ENCODE data around the gene RPL23. TPM values are rescaled to one million over a fixed set of nuclear protein-coding genes. Genes with fewer than 3 reads are reported as not detected.

Gene RPL23
- total RNA-seq, 4 donors from 2014 or later, result 1,382 to 1,902 (median 1,771) TPM

DNA sequence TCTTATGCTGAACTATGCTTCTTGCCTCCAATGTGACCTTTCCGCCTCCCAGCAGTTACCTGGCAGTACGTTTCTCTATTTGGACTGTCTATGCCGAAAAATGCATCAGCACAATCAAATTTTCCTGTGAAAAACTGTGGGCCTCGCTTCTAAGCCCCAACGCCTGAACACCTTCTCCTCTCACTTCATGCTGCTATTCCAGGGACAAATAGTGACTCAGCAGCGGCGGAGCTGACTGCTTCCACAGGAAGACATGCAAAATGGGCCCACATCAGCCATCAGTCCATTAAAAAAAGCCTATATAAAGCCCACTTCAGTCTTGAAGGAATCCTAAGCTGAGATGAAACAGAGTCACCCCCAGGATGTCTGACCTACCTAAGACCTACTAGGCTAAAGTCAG is 43.7 kb downstream of the RPL23 start:
- no peak for DNase-seq (ENCODE audit: low spot score in 2 of 2)
- Histone ChIP-seq H3K27ac (no peak overlapping the region), H3K9me3 (no peaks in the 10 kb centered on the region), H3K36me3 (peaks cover 100% of the 10 kb centered on the region), H3K4me3 (no peak overlapping the region), H3K27me3 (no peaks in the 10 kb centered on the region), H3K4me1 (no peaks in the 10 kb centered on the region)
- TF ChIP-seq EP300 (IDR thresholded peaks at IDR 0.05) (no peak), POLR2A (IDR thresholded peaks at IDR 0.05) (no peak), POLR2AphosphoS5 (IDR thresholded peaks at IDR 0.05) (no peak)
- TF ChIP-seq, protein P1, sequence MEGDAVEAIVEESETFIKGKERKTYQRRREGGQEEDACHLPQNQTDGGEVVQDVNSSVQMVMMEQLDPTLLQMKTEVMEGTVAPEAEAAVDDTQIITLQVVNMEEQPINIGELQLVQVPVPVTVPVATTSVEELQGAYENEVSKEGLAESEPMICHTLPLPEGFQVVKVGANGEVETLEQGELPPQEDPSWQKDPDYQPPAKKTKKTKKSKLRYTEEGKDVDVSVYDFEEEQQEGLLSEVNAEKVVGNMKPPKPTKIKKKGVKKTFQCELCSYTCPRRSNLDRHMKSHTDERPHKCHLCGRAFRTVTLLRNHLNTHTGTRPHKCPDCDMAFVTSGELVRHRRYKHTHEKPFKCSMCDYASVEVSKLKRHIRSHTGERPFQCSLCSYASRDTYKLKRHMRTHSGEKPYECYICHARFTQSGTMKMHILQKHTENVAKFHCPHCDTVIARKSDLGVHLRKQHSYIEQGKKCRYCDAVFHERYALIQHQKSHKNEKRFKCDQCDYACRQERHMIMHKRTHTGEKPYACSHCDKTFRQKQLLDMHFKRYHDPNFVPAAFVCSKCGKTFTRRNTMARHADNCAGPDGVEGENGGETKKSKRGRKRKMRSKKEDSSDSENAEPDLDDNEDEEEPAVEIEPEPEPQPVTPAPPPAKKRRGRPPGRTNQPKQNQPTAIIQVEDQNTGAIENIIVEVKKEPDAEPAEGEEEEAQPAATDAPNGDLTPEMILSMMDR (IDR thresholded peaks at IDR 0.05), result no peak
- WGBS, result 88% methylated on average over 7 of the region's 7 CpGs

- H3K4me1 ChIP-seq, result peaks cover 34% of the 10 kb centered on the region
- 15% methylated on average over 14 of the region's 14 CpGs for WGBS
- no peaks in the 10 kb centered on the region for H3K9me3 ChIP-seq
- H3K27me3 ChIP-seq, result no peaks in the 10 kb centered on the region
- peak overlapping the region; percentile 94 for H3K4me3 ChIP-seq
- peak overlapping the region; percentile 100 for H3K27ac ChIP-seq
- no peak for DNase-seq (ENCODE audit: low spot score in 2 of 2)
- H3K36me3 ChIP-seq, result peaks cover 39% of the 10 kb centered on the region
- TF ChIP-seq, protein P1 (IDR thresholded peaks at IDR 0.05), result no peak
- TF ChIP-seq POLR2AphosphoS5 (IDR thresholded peaks at IDR 0.05) (no peak), POLR2A (IDR thresholded peaks at IDR 0.05) (no peak), EP300 (IDR thresholded peaks at IDR 0.05) (no peak)
Observed at GRCh38 chr17:38800237-38800760, 53.2 kb downstream of the RPL23 start.

DNA sequence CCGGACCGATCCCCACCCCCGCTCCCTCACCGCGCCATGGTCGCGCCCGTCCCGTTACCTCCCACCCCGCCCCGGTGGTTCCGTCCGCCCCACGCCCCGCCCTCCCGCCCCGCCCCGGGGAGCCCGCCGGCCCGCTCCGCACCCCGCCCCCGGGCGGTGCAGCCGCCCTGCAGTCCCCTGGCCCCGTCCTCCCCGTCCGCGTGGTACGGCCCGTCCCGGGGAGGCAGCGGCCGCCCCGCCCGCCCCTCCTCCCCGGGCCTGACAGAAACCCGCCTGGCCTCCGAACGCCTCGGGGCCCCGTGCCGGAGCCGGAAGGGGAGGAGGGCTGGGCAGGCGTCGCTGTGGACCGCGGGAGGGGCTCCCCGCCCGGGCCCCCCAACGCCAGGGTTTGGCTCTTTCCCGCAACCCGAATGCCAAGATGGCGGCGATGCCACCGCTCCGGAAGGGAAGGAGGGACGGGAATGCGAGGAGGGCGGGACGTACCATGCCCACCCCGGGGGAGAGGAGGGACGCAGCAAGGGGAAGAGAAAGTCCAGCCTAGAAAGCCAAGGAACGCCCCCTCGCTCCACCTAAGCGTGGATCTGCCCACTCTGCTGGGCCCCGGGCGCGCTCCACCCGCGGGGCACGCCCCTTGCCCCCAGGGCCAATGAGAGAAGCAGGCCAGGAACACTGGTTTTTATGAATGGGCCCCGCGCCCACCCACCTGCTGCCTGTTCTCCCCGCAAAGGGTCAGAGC is 53.9 kb downstream of the RPL23 start, which contains the start of gene PIP4K2B:
PIP4K2B (minus strand) TSS at position 56 of the 736 bp plus-strand sequence. CDS start 132 bp downstream, outside the sequence.
- peak; percentile 98 for DNase-seq (ENCODE audit: low spot score in 2 of 2)
- 8% methylated on average over 2 of the region's 76 CpGs for WGBS
- Histone ChIP-seq H3K27ac (peak within 1 kb of the TSS; percentile 100), H3K27me3 (no peaks in the 10 kb centered on the region), H3K4me1 (peaks cover 34% of the 10 kb centered on the region), H3K36me3 (peaks cover 33% of the 10 kb centered on the region), H3K9me3 (no peaks in the 10 kb centered on the region), H3K4me3 (peak within 1 kb of the TSS; percentile 94)
- TF ChIP-seq, protein P1 (IDR thresholded peaks at IDR 0.05), result no peak
- TF ChIP-seq POLR2A (IDR thresholded peaks at IDR 0.05), result peak in 1 of 2 donors; percentile 19
- TF ChIP-seq POLR2AphosphoS5 (IDR thresholded peaks at IDR 0.05), result peak in 2 of 3 donors; percentile 85 to 92
- no peak for TF ChIP-seq EP300 (IDR thresholded peaks at IDR 0.05)

DNA sequence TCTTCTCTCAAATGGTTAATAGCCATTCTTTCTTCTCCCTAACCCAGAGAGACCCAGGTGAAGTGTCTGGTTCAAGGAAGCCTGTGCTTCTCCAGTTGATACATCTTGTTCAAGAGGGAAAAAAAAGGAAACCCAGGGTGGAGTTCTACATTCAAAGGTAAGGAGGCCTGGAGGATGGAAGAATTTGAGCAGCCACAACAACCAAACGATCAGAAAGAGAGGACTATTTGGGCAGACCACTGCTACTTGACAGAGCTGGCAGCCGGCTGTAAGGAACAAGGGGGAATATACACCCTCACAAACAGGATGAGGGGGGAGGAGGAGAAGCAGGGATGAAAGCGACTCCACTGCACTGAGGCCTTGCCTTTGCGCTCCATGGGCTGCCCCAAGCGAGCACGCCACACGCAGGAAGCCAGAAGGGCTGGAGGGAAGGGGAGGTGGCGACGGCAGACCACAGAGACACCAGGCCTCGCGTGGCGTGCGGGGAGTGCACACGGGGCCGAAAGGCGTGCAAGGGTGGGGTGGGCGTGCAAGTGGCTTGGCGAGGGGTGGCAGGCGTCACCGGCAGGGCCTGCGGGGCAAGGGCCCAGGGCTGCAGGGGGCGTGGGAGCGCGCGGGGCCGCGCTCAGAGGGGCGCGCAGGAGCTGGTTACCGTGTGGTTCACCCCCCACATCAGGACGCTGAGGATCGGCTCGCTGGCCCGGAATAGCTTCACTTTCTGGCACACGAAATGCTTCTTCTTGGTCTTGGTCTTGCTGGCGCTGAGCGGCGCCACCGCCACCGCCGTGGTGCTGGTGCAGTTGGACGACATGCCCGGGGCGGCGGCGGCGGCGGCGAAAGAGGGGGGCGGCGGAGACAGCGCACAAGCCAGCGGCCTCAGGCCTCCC is 54.7 kb downstream of the RPL23 start:
- WGBS, result 0% methylated on average over 13 of the region's 53 CpGs
- DNase-seq (ENCODE audit: low spot score in 2 of 2), result peak in 1 of 2 donors; percentile 80
- TF ChIP-seq, protein P1 (IDR thresholded peaks at IDR 0.05), result no peak
- peak in 1 of 3 donors; percentile 4 for TF ChIP-seq POLR2AphosphoS5 (IDR thresholded peaks at IDR 0.05)
- TF ChIP-seq EP300 (IDR thresholded peaks at IDR 0.05), result no peak
- no peak for TF ChIP-seq POLR2A (IDR thresholded peaks at IDR 0.05)
- peaks cover 25% of the 10 kb centered on the region for H3K36me3 ChIP-seq
- peak overlapping the region; percentile 100 for H3K27ac ChIP-seq
- peak overlapping the region; percentile 94 for H3K4me3 ChIP-seq
- no peaks in the 10 kb centered on the region for H3K9me3 ChIP-seq
- H3K27me3 ChIP-seq, result no peaks in the 10 kb centered on the region
- peaks cover 36% of the 10 kb centered on the region for H3K4me1 ChIP-seq

Other genes with a start within 250 kb of the RPL23 start
- gene SRCIN1, start 247.8 kb downstream of the RPL23 start, total RNA-seq, result 10 to 100 TPM; 11.0 to 36.5 (median 17.4) TPM
- gene EPOP, start 178.8 kb downstream of the RPL23 start, total RNA-seq, result 1 to 10 TPM in 3 of 4 donors, under 1 TPM in 1; 0.80 to 6.1 (median 3.2) TPM
- gene MLLT6, start 148.4 kb downstream of the RPL23 start, total RNA-seq, result 100 to 1,000 TPM in 1 of 4 donors, 10 to 100 TPM in 3; 62.7 to 136 (median 79.0) TPM
- gene CISD3, start 123.4 kb downstream of the RPL23 start, total RNA-seq, result 10 to 100 TPM in 2 of 4 donors, 1 to 10 TPM in 2; 6.8 to 12.7 (median 10.1) TPM
- 10 to 100 TPM in 1 of 4 donors, 1 to 10 TPM in 3; 5.3 to 15.2 (median 7.0) TPM for gene PCGF2, start 105.4 kb downstream of the RPL23 start, total RNA-seq
- 100 to 1,000 TPM; 106 to 186 (median 162) TPM for gene PSMB3, start 101.0 kb downstream of the RPL23 start, total RNA-seq
- gene PIP4K2B, start 54.2 kb downstream of the RPL23 start, total RNA-seq, result 10 to 100 TPM; 31.0 to 46.7 (median 38.6) TPM
- 10 to 100 TPM; 31.5 to 74.8 (median 34.4) TPM for gene CWC25, start 28.4 kb downstream of the RPL23 start, total RNA-seq
- 100 to 1,000 TPM in 2 of 4 donors, 10 to 100 TPM in 2; 83.1 to 124 (median 99.6) TPM for gene LASP1, start 16.3 kb upstream of the RPL23 start, total RNA-seq
- not detected for gene FBXO47, start 113.7 kb upstream of the RPL23 start, total RNA-seq

All from suprapubic skin (tissue), 4 donors.